HG03460 (cell line): Measurements from ENCODE around the gene ZFC3H1.
"Not testable (repeated sequence)": the region's sequence is repeated elsewhere in the genome, so short reads cannot be mapped to it uniquely, and the experiment has no call there.

ENCODE experiments used
- ATAC-seq: cut with Tn5 transposase; IDR thresholded peaks from one replicate; pipeline ENCODE4 v1.9.1; 2021; ENCODE audit not compliant: unreplicated experiment

Gene ZFC3H1

GRCh38 chr12:71663561-71664410 lies at the start of gene ZFC3H1, which contains the start of gene THAP2:
Gene ZFC3H1, minus strand, starts transcription at chr12:71663848. Its CDS starts 238 bp downstream, at chr12:71663610.
Gene THAP2, plus strand, starts transcription at chr12:71664301. Its CDS starts 209 bp downstream, at chr12:71664510.
- ATAC-seq = peak; percentile 87

GRCh38 chr12:71710276-71711125 lies 46.9 kb upstream of the ZFC3H1 start:
- ATAC-seq = no peak

GRCh38 chr12:71708658-71709057 lies 45.0 kb upstream of the ZFC3H1 start:
- no peak for ATAC-seq

- no peak for ATAC-seq
Observed at GRCh38 chr12:71704920-71705319, 41.3 kb upstream of the ZFC3H1 start.

GRCh38 chr12:71703206-71703605 lies 39.6 kb upstream of the ZFC3H1 start:
- ATAC-seq = no peak

GRCh38 chr12:71702590-71702989 lies 38.9 kb upstream of the ZFC3H1 start:
- ATAC-seq = no peak

GRCh38 chr12:71702181-71702580 lies 38.5 kb upstream of the ZFC3H1 start:
- not testable (repeated sequence) for ATAC-seq

- no peak for ATAC-seq
Observed at GRCh38 chr12:71695782-71696181, 32.1 kb upstream of the ZFC3H1 start.

- peak; percentile 85 for ATAC-seq
Observed at GRCh38 chr12:71694099-71694820, 30.6 kb upstream of the ZFC3H1 start.

GRCh38 chr12:71693651-71694050 lies 30.0 kb upstream of the ZFC3H1 start:
- ATAC-seq = peak; percentile 17

- no peak for ATAC-seq
Observed at GRCh38 chr12:71693126-71693525, 29.5 kb upstream of the ZFC3H1 start.

- ATAC-seq = no peak
Observed at GRCh38 chr12:71691504-71692129, 28.0 kb upstream of the ZFC3H1 start.

GRCh38 chr12:71688961-71689570 lies 25.4 kb upstream of the ZFC3H1 start:
- ATAC-seq = no peak

- not testable (repeated sequence) for ATAC-seq
Observed at GRCh38 chr12:71687172-71687571, 23.5 kb upstream of the ZFC3H1 start.

- no peak for ATAC-seq
Observed at GRCh38 chr12:71686658-71687025, 23.0 kb upstream of the ZFC3H1 start.

- ATAC-seq = peak; percentile 89
Observed at GRCh38 chr12:71685914-71686657, 22.4 kb upstream of the ZFC3H1 start, which contains the start of gene TMEM19. Gene TMEM19, plus strand, starts transcription at chr12:71686082. Its CDS starts 599 bp downstream, at chr12:71686681.

- no peak for ATAC-seq
Observed at GRCh38 chr12:71685312-71685906, 21.8 kb upstream of the ZFC3H1 start.

- no peak for ATAC-seq
Observed at GRCh38 chr12:71684081-71684480, 20.4 kb upstream of the ZFC3H1 start.

- ATAC-seq = no peak
Observed at GRCh38 chr12:71683633-71684032, 20.0 kb upstream of the ZFC3H1 start.
